Suprapubic skin (tissue), 4 donors: Measurements from ENCODE around the gene SLC28A1.

Experiments
- EP300 ChIP-seq: sonication (generic); formaldehyde crosslinking; IDR thresholded peaks from one replicate; pipeline ENCODE4 v1.6.1; 2017; ENCODE audit warnings: antibody characterized with exemption
- POLR2A ChIP-seq, 2 donors: fragments of 450-650 bp; IDR thresholded peaks; one replicate each; pipeline ENCODE4 v1.6.1; 2017; ENCODE audit warnings: antibody characterized with exemption in 2 of 2, mild to moderate bottlenecking in 2 of 2, moderate library complexity in 2 of 2
- POLR2AphosphoS5 ChIP-seq, 3 donors: sonication (generic); formaldehyde crosslinking; IDR thresholded peaks; one replicate each; pipeline ENCODE4 v1.6.1; 2017; ENCODE audit warnings: antibody characterized with exemption in 3 of 3
- TF ChIP-seq, protein P1 (sequence below), 2 donors: fragments of 200-600 bp in 1 of 2; fragments of 450-650 bp in 1 of 2; sonication (generic) in 1 of 2; IDR thresholded peaks; one replicate each; pipeline ENCODE4 v1.5.1; 2016 to 2019; ENCODE audit warnings: antibody characterized with exemption in 2 of 2, mild to moderate bottlenecking in 1 of 2, moderate library complexity in 1 of 2

- TF ChIP-seq, protein P1, sequence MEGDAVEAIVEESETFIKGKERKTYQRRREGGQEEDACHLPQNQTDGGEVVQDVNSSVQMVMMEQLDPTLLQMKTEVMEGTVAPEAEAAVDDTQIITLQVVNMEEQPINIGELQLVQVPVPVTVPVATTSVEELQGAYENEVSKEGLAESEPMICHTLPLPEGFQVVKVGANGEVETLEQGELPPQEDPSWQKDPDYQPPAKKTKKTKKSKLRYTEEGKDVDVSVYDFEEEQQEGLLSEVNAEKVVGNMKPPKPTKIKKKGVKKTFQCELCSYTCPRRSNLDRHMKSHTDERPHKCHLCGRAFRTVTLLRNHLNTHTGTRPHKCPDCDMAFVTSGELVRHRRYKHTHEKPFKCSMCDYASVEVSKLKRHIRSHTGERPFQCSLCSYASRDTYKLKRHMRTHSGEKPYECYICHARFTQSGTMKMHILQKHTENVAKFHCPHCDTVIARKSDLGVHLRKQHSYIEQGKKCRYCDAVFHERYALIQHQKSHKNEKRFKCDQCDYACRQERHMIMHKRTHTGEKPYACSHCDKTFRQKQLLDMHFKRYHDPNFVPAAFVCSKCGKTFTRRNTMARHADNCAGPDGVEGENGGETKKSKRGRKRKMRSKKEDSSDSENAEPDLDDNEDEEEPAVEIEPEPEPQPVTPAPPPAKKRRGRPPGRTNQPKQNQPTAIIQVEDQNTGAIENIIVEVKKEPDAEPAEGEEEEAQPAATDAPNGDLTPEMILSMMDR (IDR thresholded peaks at IDR 0.05), result no peak
- TF ChIP-seq EP300 (no peak), POLR2A (IDR thresholded peaks at IDR 0.05) (no peak), POLR2AphosphoS5 (IDR thresholded peaks at IDR 0.05) (no peak)
These were observed 58.0 kb downstream of the SLC28A1 start for GRCh38 chr15:84942456-84942855.
